C4-2B (cell line): ENCODE measurements around the gene CIBAR2.

Source experiments
- CTCF ChIP-seq: fragments of 450-650 bp; conservative IDR thresholded peaks from 2 replicates; pipeline ENCODE4 v1.5.1; 2017; ENCODE audit warnings: mild to moderate bottlenecking
- ZFX ChIP-seq: fragments of 450-650 bp; IDR thresholded peaks from 2 replicates; pipeline ENCODE4 v1.6.1; 2017

GRCh38 chr16:85138825-85139627 lies 26.8 kb upstream of the CIBAR2 start:
- TF ChIP-seq CTCF, result no peak
- no peak for TF ChIP-seq ZFX
